ENCODE results near the gene TMEM126A. TPM values are rescaled to one million over a fixed set of nuclear protein-coding genes. Genes with fewer than 3 reads are reported as not detected.
A peak's percentile ranks its signal among the peaks of the same experiment; 100 is the strongest.

Gene TMEM126A
- total RNA-seq, 1 experiment from 2014 or later: 37.2 TPM

DNA sequence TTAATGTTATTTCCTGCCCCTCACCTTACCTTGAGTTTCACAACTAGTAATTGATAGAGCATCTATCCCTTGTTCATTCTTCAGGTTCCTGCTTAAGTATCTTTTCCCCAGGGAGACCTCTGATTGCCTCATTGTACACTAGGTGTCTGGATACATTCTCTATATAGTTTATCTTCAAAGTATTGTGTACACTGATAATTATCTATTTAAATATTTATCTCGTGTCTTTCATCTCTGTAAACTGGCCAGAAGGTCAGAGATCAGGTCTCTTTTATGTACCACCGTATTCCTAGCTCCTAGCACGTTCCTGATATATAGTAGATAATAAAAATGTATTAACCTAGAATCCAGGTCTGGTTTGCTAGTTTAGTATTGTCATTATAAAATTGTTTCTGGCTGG, 13.0 kb upstream of the TMEM126A start (continued):
- TF ChIP-seq, protein P1, sequence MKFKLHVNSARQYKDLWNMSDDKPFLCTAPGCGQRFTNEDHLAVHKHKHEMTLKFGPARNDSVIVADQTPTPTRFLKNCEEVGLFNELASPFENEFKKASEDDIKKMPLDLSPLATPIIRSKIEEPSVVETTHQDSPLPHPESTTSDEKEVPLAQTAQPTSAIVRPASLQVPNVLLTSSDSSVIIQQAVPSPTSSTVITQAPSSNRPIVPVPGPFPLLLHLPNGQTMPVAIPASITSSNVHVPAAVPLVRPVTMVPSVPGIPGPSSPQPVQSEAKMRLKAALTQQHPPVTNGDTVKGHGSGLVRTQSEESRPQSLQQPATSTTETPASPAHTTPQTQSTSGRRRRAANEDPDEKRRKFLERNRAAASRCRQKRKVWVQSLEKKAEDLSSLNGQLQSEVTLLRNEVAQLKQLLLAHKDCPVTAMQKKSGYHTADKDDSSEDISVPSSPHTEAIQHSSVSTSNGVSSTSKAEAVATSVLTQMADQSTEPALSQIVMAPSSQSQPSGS (CRISPR knock-in tag; IDR thresholded peaks at IDR 0.05; ENCODE audit: borderline replicate concordance, low read depth): no peak
- TF ChIP-seq PRRX2 (CRISPR knock-in tag; IDR thresholded peaks at IDR 0.05) (no peak), ZNF423 (CRISPR knock-in tag; IDR thresholded peaks at IDR 0.05) (no peak)
- TF ChIP-seq, protein P2, sequence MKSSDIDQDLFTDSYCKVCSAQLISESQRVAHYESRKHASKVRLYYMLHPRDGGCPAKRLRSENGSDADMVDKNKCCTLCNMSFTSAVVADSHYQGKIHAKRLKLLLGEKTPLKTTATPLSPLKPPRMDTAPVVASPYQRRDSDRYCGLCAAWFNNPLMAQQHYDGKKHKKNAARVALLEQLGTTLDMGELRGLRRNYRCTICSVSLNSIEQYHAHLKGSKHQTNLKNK (CRISPR knock-in tag; IDR thresholded peaks at IDR 0.05): no peak

DNA sequence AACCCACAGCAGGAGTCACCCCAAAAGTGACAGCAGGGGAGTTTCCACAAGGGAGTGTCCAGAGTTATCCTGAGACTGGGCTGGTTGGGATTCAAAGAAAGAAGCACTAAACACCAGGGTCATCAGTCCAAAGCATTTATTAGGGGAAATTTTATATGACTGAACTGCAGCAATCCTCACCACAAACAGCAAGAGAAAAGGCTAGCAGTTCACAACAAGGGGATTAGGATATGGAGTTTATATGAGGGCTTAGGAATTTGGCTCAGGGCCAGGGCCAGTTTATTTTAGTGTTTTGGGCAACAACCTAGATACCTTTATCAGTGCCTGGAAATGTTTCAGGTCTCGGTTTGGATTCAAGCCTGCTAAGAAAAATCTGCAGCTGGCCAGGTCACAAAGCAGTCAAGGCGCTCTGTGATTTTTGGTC, 4.6 kb upstream of the TMEM126A start:
- ChIA-PET POLR2A (no interaction called here), CTCF (no interaction called here)
- ATAC-seq: no peak
- no peak for DNase-seq (ENCODE audit: low spot score)
- Mint-ChIP-seq H3K27me3 (ENCODE audit: low read depth) (no peaks in the 10 kb centered on the region), H3K27ac (peak overlapping the region; percentile 58; the same call in 1 of the 2 replicates), H3K4me1 (peaks cover 13% of the 10 kb centered on the region), H3K36me3 (no peaks in the 10 kb centered on the region), H3K4me3 (no peak overlapping the region), H3K9me3 (no peaks in the 10 kb centered on the region)
- TF ChIP-seq ZNF138 (CRISPR knock-in tag; conservative IDR thresholded peaks at IDR 0.05) (no peak), ZNF416 (CRISPR knock-in tag; IDR thresholded peaks at IDR 0.05) (no peak), ZNF317 (CRISPR knock-in tag; IDR thresholded peaks at IDR 0.05; ENCODE audit: borderline replicate concordance, low read depth) (no peak), SP1 (CRISPR knock-in tag; conservative IDR thresholded peaks at IDR 0.05) (no peak), TP53 (CRISPR knock-in tag; IDR thresholded peaks at IDR 0.05) (no peak), RELA (CRISPR knock-in tag; IDR thresholded peaks at IDR 0.05; ENCODE audit: borderline replicate concordance) (no peak), TCF7 (CRISPR knock-in tag; IDR thresholded peaks at IDR 0.05; ENCODE audit: low read depth) (no peak), ZNF263 (CRISPR knock-in tag; IDR thresholded peaks at IDR 0.05; ENCODE audit: low read depth) (no peak), ZBTB21 (CRISPR knock-in tag; IDR thresholded peaks at IDR 0.05; ENCODE audit: borderline replicate concordance) (no peak), ATF1 (CRISPR knock-in tag; IDR thresholded peaks at IDR 0.05) (no peak), NFATC4 (CRISPR knock-in tag; IDR thresholded peaks at IDR 0.05) (no peak)
- TF ChIP-seq, protein P3, sequence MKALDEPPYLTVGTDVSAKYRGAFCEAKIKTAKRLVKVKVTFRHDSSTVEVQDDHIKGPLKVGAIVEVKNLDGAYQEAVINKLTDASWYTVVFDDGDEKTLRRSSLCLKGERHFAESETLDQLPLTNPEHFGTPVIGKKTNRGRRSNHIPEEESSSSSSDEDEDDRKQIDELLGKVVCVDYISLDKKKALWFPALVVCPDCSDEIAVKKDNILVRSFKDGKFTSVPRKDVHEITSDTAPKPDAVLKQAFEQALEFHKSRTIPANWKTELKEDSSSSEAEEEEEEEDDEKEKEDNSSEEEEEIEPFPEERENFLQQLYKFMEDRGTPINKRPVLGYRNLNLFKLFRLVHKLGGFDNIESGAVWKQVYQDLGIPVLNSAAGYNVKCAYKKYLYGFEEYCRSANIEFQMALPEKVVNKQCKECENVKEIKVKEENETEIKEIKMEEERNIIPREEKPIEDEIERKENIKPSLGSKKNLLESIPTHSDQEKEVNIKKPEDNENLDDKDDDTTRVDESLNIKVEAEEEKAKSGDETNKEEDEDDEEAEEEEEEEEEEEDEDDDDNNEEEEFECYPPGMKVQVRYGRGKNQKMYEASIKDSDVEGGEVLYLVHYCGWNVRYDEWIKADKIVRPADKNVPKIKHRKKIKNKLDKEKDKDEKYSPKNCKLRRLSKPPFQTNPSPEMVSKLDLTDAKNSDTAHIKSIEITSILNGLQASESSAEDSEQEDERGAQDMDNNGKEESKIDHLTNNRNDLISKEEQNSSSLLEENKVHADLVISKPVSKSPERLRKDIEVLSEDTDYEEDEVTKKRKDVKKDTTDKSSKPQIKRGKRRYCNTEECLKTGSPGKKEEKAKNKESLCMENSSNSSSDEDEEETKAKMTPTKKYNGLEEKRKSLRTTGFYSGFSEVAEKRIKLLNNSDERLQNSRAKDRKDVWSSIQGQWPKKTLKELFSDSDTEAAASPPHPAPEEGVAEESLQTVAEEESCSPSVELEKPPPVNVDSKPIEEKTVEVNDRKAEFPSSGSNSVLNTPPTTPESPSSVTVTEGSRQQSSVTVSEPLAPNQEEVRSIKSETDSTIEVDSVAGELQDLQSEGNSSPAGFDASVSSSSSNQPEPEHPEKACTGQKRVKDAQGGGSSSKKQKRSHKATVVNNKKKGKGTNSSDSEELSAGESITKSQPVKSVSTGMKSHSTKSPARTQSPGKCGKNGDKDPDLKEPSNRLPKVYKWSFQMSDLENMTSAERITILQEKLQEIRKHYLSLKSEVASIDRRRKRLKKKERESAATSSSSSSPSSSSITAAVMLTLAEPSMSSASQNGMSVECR (CRISPR knock-in tag; IDR thresholded peaks at IDR 0.05; ENCODE audit: borderline replicate concordance): no peak
- TF ChIP-seq, protein P4, sequence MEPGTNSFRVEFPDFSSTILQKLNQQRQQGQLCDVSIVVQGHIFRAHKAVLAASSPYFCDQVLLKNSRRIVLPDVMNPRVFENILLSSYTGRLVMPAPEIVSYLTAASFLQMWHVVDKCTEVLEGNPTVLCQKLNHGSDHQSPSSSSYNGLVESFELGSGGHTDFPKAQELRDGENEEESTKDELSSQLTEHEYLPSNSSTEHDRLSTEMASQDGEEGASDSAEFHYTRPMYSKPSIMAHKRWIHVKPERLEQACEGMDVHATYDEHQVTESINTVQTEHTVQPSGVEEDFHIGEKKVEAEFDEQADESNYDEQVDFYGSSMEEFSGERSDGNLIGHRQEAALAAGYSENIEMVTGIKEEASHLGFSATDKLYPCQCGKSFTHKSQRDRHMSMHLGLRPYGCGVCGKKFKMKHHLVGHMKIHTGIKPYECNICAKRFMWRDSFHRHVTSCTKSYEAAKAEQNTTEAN (CRISPR knock-in tag; IDR thresholded peaks at IDR 0.05): no peak
- TF ChIP-seq, protein P5, sequence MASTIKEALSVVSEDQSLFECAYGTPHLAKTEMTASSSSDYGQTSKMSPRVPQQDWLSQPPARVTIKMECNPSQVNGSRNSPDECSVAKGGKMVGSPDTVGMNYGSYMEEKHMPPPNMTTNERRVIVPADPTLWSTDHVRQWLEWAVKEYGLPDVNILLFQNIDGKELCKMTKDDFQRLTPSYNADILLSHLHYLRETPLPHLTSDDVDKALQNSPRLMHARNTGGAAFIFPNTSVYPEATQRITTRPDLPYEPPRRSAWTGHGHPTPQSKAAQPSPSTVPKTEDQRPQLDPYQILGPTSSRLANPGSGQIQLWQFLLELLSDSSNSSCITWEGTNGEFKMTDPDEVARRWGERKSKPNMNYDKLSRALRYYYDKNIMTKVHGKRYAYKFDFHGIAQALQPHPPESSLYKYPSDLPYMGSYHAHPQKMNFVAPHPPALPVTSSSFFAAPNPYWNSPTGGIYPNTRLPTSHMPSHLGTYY (CRISPR knock-in tag; IDR thresholded peaks at IDR 0.05): no peak
- TF ChIP-seq, protein P1 (CRISPR knock-in tag; IDR thresholded peaks at IDR 0.05; ENCODE audit: borderline replicate concordance, low read depth): no peak
- TF ChIP-seq, protein P6, sequence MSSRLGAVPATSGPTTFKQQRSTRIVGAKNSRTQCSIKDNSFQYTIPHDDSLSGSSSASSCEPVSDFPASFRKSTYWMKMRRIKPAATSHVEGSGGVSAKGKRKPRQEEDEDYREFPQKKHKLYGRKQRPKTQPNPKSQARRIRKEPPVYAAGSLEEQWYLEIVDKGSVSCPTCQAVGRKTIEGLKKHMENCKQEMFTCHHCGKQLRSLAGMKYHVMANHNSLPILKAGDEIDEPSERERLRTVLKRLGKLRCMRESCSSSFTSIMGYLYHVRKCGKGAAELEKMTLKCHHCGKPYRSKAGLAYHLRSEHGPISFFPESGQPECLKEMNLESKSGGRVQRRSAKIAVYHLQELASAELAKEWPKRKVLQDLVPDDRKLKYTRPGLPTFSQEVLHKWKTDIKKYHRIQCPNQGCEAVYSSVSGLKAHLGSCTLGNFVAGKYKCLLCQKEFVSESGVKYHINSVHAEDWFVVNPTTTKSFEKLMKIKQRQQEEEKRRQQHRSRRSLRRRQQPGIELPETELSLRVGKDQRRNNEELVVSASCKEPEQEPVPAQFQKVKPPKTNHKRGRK (CRISPR knock-in tag; IDR thresholded peaks at IDR 0.05; ENCODE audit: borderline replicate concordance): no peak
- TF ChIP-seq, protein P7, sequence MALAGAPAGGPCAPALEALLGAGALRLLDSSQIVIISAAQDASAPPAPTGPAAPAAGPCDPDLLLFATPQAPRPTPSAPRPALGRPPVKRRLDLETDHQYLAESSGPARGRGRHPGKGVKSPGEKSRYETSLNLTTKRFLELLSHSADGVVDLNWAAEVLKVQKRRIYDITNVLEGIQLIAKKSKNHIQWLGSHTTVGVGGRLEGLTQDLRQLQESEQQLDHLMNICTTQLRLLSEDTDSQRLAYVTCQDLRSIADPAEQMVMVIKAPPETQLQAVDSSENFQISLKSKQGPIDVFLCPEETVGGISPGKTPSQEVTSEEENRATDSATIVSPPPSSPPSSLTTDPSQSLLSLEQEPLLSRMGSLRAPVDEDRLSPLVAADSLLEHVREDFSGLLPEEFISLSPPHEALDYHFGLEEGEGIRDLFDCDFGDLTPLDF (CRISPR knock-in tag; IDR thresholded peaks at IDR 0.05): no peak
- TF ChIP-seq, protein P8, sequence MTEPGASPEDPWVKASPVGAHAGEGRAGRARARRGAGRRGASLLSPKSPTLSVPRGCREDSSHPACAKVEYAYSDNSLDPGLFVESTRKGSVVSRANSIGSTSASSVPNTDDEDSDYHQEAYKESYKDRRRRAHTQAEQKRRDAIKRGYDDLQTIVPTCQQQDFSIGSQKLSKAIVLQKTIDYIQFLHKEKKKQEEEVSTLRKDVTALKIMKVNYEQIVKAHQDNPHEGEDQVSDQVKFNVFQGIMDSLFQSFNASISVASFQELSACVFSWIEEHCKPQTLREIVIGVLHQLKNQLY (CRISPR knock-in tag; IDR thresholded peaks at IDR 0.05): no peak
